WTC11 (cell line): ENCODE data around the gene FBXL13. TPM values are rescaled to one million over a fixed set of nuclear protein-coding genes. Genes with fewer than 3 reads are reported as not detected.
"Not testable (repeated sequence)": the region's sequence is repeated elsewhere in the genome, so short reads cannot be mapped to it uniquely, and the experiment has no call there.

Source experiments
- ATAC-seq: fragments of 200-7000 bp; cut with Tn5 transposase; 2 replicates; pipeline ENCODE4 v1.10.0; 2021; ENCODE audit warnings: mild to moderate bottlenecking, moderate library complexity
- CTCF ChIA-PET: fragments of 300-600 bp; sonication (Branson Sonifier 250); formaldehyde crosslinking; loops from one replicate; lab custom pipeline; 2021; ENCODE audit warnings: antibody characterized with exemption; lab: Charles Lee
- POLR2A ChIA-PET: fragments of 350-600 bp; sonication (Branson Sonifier 250); formaldehyde crosslinking; loops from one replicate; lab custom pipeline; 2021; ENCODE audit warnings: antibody characterized with exemption; lab: Charles Lee
- DNase-seq: peaks from one replicate; pipeline ENCODE4 v3.0.0; 2021; ENCODE audit warnings: low spot score
- H3K27ac Mint-ChIP-seq: 2 replicates; pipeline ENCODE4 v1.8.0; 2021; ENCODE audit warnings: mixed read lengths
- H3K27me3 Mint-ChIP-seq: 2 replicates; pipeline ENCODE4 v1.8.0; 2021; ENCODE audit warnings: low read depth, mild to moderate bottlenecking, moderate library complexity, mixed read lengths
- H3K36me3 Mint-ChIP-seq: 2 replicates; pipeline ENCODE4 v1.8.0; 2021; ENCODE audit warnings: mixed read lengths
- H3K4me1 Mint-ChIP-seq: 2 replicates; pipeline ENCODE4 v1.8.0; 2022; ENCODE audit warnings: mixed read lengths
- H3K4me3 Mint-ChIP-seq: 2 replicates; pipeline ENCODE4 v1.8.0; 2021; ENCODE audit warnings: mild to moderate bottlenecking, moderate library complexity, mixed read lengths
- H3K9me3 Mint-ChIP-seq: 2 replicates; pipeline ENCODE4 v1.8.0; 2021; ENCODE audit warnings: mixed read lengths
- ARID4B ChIP-seq: sonication (generic); formaldehyde crosslinking; IDR thresholded peaks from 2 replicates; pipeline ENCODE4 v1.8.0; 2023; ENCODE audit warnings: missing genetic modification reagents, mild to moderate bottlenecking, borderline replicate concordance
- CREB1 ChIP-seq: sonication (generic); formaldehyde crosslinking; IDR thresholded peaks from 2 replicates; pipeline ENCODE4 v1.8.0; 2023; ENCODE audit warnings: mild to moderate bottlenecking, missing genetic modification reagents
- ETV6 ChIP-seq: sonication (generic); formaldehyde crosslinking; IDR thresholded peaks from 2 replicates; pipeline ENCODE4 v1.8.1; 2022; ENCODE audit warnings: mild to moderate bottlenecking, missing genetic modification reagents
- GTF2I ChIP-seq: fragments of 250-450 bp; sonication (Bioruptor Pico); conservative IDR thresholded peaks from 2 replicates; pipeline ENCODE4 v1.4.0; 2021; ENCODE audit warnings: mild to moderate bottlenecking
- PRRX2 ChIP-seq: fragments of 250-450 bp; sonication (Bioruptor Pico); IDR thresholded peaks from 2 replicates; pipeline ENCODE4 v1.8.0; 2021; ENCODE audit warnings: mild to moderate bottlenecking
- SOX15 ChIP-seq: fragments of 250-450 bp; sonication (Bioruptor Pico); IDR thresholded peaks from 2 replicates; pipeline ENCODE4 v1.9.0; 2021; ENCODE audit warnings: mild to moderate bottlenecking
- ZNF121 ChIP-seq: sonication (generic); formaldehyde crosslinking; IDR thresholded peaks from 2 replicates; pipeline ENCODE4 v1.8.0; 2023; ENCODE audit warnings: missing genetic modification reagents
- ZNF138 ChIP-seq: sonication (generic); formaldehyde crosslinking; conservative IDR thresholded peaks from 2 replicates; pipeline ENCODE4 v1.8.1; 2022; ENCODE audit warnings: mild to moderate bottlenecking, moderate library complexity, missing genetic modification reagents
- ZNF281 ChIP-seq: sonication (generic); formaldehyde crosslinking; IDR thresholded peaks from 2 replicates; pipeline ENCODE4 v1.8.0; 2023; ENCODE audit warnings: mild to moderate bottlenecking, missing genetic modification reagents
- total RNA-seq: library from RNA; stranded (reverse); gene quantifications from 3 replicates; pipeline ENCODE4 v1.2.3, GENCODE V29; 2021
- TF ChIP-seq, protein P1 (sequence below): sonication (generic); formaldehyde crosslinking; IDR thresholded peaks from 2 replicates; pipeline ENCODE4 v1.8.1; 2023; ENCODE audit warnings: mild to moderate bottlenecking, missing genetic modification reagents, borderline replicate concordance
- TF ChIP-seq, protein P2 (sequence below): sonication (generic); formaldehyde crosslinking; IDR thresholded peaks from 2 replicates; pipeline ENCODE4 v1.8.1; 2023; ENCODE audit warnings: mild to moderate bottlenecking, missing genetic modification reagents, moderate library complexity
- TF ChIP-seq, protein P3 (sequence below): sonication (generic); formaldehyde crosslinking; IDR thresholded peaks from 2 replicates; pipeline ENCODE4 v1.8.1; 2023; ENCODE audit warnings: mild to moderate bottlenecking, missing genetic modification reagents

FBXL13 gene
- total RNA-seq, 1 experiment from 2014 or later = 1.7 TPM

GRCh38 chr7:103113164-103113563, 38.6 kb upstream of the FBXL13 start (continued):
- TF ChIP-seq, protein P1, sequence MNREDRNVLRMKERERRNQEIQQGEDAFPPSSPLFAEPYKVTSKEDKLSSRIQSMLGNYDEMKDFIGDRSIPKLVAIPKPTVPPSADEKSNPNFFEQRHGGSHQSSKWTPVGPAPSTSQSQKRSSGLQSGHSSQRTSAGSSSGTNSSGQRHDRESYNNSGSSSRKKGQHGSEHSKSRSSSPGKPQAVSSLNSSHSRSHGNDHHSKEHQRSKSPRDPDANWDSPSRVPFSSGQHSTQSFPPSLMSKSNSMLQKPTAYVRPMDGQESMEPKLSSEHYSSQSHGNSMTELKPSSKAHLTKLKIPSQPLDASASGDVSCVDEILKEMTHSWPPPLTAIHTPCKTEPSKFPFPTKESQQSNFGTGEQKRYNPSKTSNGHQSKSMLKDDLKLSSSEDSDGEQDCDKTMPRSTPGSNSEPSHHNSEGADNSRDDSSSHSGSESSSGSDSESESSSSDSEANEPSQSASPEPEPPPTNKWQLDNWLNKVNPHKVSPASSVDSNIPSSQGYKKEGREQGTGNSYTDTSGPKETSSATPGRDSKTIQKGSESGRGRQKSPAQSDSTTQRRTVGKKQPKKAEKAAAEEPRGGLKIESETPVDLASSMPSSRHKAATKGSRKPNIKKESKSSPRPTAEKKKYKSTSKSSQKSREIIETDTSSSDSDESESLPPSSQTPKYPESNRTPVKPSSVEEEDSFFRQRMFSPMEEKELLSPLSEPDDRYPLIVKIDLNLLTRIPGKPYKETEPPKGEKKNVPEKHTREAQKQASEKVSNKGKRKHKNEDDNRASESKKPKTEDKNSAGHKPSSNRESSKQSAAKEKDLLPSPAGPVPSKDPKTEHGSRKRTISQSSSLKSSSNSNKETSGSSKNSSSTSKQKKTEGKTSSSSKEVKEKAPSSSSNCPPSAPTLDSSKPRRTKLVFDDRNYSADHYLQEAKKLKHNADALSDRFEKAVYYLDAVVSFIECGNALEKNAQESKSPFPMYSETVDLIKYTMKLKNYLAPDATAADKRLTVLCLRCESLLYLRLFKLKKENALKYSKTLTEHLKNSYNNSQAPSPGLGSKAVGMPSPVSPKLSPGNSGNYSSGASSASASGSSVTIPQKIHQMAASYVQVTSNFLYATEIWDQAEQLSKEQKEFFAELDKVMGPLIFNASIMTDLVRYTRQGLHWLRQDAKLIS (CRISPR knock-in tag) = no peak
- TF ChIP-seq, protein P2, sequence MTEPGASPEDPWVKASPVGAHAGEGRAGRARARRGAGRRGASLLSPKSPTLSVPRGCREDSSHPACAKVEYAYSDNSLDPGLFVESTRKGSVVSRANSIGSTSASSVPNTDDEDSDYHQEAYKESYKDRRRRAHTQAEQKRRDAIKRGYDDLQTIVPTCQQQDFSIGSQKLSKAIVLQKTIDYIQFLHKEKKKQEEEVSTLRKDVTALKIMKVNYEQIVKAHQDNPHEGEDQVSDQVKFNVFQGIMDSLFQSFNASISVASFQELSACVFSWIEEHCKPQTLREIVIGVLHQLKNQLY (CRISPR knock-in tag) = no peak
- TF ChIP-seq CREB1 (CRISPR knock-in tag) (no peak), PRRX2 (CRISPR knock-in tag) (no peak), GTF2I (CRISPR knock-in tag) (no peak), SOX15 (no peak), ZNF281 (CRISPR knock-in tag) (no peak), ARID4B (CRISPR knock-in tag) (no peak), ETV6 (CRISPR knock-in tag) (no peak), ZNF138 (CRISPR knock-in tag) (no peak), ZNF121 (CRISPR knock-in tag) (no peak)
- TF ChIP-seq, protein P3, sequence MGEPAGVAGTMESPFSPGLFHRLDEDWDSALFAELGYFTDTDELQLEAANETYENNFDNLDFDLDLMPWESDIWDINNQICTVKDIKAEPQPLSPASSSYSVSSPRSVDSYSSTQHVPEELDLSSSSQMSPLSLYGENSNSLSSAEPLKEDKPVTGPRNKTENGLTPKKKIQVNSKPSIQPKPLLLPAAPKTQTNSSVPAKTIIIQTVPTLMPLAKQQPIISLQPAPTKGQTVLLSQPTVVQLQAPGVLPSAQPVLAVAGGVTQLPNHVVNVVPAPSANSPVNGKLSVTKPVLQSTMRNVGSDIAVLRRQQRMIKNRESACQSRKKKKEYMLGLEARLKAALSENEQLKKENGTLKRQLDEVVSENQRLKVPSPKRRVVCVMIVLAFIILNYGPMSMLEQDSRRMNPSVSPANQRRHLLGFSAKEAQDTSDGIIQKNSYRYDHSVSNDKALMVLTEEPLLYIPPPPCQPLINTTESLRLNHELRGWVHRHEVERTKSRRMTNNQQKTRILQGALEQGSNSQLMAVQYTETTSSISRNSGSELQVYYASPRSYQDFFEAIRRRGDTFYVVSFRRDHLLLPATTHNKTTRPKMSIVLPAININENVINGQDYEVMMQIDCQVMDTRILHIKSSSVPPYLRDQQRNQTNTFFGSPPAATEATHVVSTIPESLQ = no peak

- not testable (repeated sequence) for H3K9me3 Mint-ChIP-seq, H3K27ac Mint-ChIP-seq, H3K36me3 Mint-ChIP-seq, H3K27me3 Mint-ChIP-seq, DNase-seq, H3K4me3 Mint-ChIP-seq
- peaks cover 13% of the 10 kb centered on the region for H3K4me1 Mint-ChIP-seq
- ATAC-seq = peak; percentile 35; the same call in 1 of the 2 replicates
- CTCF ChIA-PET = interaction anchor here (0.7 to 1.5 kb wide), 3 partner anchors 32 to 348 kb away, joined by 3 to 11 read pairs (median 4); partner anchors contain the start of gene ARMC10
- POLR2A ChIA-PET = interaction anchor here (0.7 to 1.1 kb wide), 2 partner anchors 9 to 31 kb away, joined by 5 to 6 read pairs; partner anchors contain the start of genes ARMC10 and FBXL13
Measured at GRCh38 chr7:103106703-103107070, 32.1 kb upstream of the FBXL13 start.
